ENCODE results near the gene EGR1.

GRCh38 chr5:138504799-138505198 is 39.5 kb downstream of the EGR1 start:
- TF ChIP-seq POLR2A (IDR thresholded peaks at IDR 0.05; ENCODE audit: low read depth, low read length): no peak; the same call in 1 of the 2 replicates
- TF ChIP-seq TAF1 (IDR thresholded peaks at IDR 0.05; ENCODE audit: borderline replicate concordance, low read depth, low read length): no peak
- no peak; the same call in 1 of the 2 replicates for TF ChIP-seq POLR2AphosphoS5 (IDR thresholded peaks at IDR 0.05; ENCODE audit: low read depth, low read length)

All from GM12892 (cell line).